ENCODE measurements around the gene LMAN2.

Gene LMAN2

GRCh38 chr5:177311392-177311722, 40.1 kb downstream of the LMAN2 start:
- H3K27me3 ChIP-seq (replicated peaks; ENCODE audit: control insufficient read depth, insufficient read depth, low read length), result no peaks in the 10 kb centered on the region
- TF ChIP-seq, protein P1, sequence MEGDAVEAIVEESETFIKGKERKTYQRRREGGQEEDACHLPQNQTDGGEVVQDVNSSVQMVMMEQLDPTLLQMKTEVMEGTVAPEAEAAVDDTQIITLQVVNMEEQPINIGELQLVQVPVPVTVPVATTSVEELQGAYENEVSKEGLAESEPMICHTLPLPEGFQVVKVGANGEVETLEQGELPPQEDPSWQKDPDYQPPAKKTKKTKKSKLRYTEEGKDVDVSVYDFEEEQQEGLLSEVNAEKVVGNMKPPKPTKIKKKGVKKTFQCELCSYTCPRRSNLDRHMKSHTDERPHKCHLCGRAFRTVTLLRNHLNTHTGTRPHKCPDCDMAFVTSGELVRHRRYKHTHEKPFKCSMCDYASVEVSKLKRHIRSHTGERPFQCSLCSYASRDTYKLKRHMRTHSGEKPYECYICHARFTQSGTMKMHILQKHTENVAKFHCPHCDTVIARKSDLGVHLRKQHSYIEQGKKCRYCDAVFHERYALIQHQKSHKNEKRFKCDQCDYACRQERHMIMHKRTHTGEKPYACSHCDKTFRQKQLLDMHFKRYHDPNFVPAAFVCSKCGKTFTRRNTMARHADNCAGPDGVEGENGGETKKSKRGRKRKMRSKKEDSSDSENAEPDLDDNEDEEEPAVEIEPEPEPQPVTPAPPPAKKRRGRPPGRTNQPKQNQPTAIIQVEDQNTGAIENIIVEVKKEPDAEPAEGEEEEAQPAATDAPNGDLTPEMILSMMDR (IDR thresholded peaks at IDR 0.05; ENCODE audit: insufficient read depth, low read length, poor library complexity, severe bottlenecking), result no peak
- no peak for DNase-seq (ENCODE audit: extremely low read depth, insufficient read length)
- H3K36me3 ChIP-seq (ENCODE audit: control insufficient read depth, insufficient read depth, low read length), result peaks cover 5% of the 10 kb centered on the region
- peak overlapping the region; percentile 75 for H3K4me3 ChIP-seq (replicated peaks; ENCODE audit: low read depth, low read length)

GRCh38 chr5:177310757-177311391, 40.6 kb downstream of the LMAN2 start:
- Histone ChIP-seq H3K4me3 (replicated peaks; ENCODE audit: low read depth, low read length) (peak overlapping the region; percentile 75), H3K27me3 (replicated peaks; ENCODE audit: control insufficient read depth, insufficient read depth, low read length) (no peaks in the 10 kb centered on the region), H3K36me3 (ENCODE audit: control insufficient read depth, insufficient read depth, low read length) (peaks cover 7% of the 10 kb centered on the region)
- TF ChIP-seq, protein P1 (IDR thresholded peaks at IDR 0.05; ENCODE audit: insufficient read depth, low read length, poor library complexity, severe bottlenecking), result no peak
- DNase-seq (ENCODE audit: extremely low read depth, insufficient read length), result peak; percentile 60

- Histone ChIP-seq H3K27me3 (replicated peaks; ENCODE audit: control insufficient read depth, insufficient read depth, low read length) (no peaks in the 10 kb centered on the region), H3K4me3 (replicated peaks; ENCODE audit: low read depth, low read length) (no peak overlapping the region; the same call in 1 of the 2 replicates), H3K36me3 (ENCODE audit: control insufficient read depth, insufficient read depth, low read length) (peaks cover 12% of the 10 kb centered on the region)
- TF ChIP-seq, protein P1 (IDR thresholded peaks at IDR 0.05; ENCODE audit: insufficient read depth, low read length, poor library complexity, severe bottlenecking), result no peak
- no peak for DNase-seq (ENCODE audit: extremely low read depth, insufficient read length)
These were observed 41.1 kb downstream of the LMAN2 start for GRCh38 chr5:177310332-177310731.

DNA sequence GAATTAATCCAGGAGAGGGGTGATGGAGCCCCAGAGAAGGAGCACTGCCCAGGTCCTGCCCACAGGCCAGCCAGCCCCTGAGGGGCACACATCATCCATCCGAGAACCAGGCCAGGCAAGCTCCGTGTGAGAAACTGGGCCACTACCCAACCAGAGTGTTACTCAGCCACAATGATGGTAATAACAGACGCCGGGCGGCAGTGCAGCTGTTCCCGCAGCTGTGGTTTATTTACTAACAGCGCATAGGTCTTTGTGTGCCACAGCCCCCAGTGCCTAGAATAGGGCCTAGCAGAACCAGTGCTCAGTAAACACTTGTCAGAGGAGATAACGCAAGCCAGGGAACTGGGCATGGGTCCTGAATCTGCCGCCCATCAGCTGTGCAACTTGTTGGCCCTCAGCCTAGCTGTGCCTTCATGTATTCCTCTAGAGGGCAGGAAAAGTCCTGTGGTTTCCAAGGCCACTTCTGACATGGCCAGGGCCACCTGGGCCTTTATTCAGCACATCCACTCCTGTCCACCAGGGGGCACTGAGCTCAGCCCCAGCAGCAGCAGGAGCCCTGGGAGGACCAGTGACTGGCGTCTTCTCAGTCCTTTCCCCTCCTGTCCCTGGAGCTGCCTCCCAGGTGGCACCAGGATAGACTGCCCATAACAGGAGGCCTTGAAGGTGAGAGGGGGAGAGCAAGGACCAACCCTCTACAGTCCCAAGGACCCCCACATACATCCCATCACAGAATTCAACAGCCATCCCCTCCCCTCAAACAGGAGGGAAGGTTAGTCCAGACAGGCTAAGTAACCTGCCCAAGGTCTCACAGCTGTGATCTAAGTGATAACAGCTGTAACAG, 41.9 kb downstream of the LMAN2 start:
- H3K27me3 ChIP-seq (replicated peaks; ENCODE audit: control insufficient read depth, insufficient read depth, low read length), result no peaks in the 10 kb centered on the region
- H3K36me3 ChIP-seq (ENCODE audit: control insufficient read depth, insufficient read depth, low read length), result peaks cover 12% of the 10 kb centered on the region
- TF ChIP-seq, protein P1 (IDR thresholded peaks at IDR 0.05; ENCODE audit: insufficient read depth, low read length, poor library complexity, severe bottlenecking), result peak; percentile 95
- H3K4me3 ChIP-seq (replicated peaks; ENCODE audit: low read depth, low read length), result no peak overlapping the region
- peak; percentile 72 for DNase-seq (ENCODE audit: extremely low read depth, insufficient read length)

GRCh38 chr5:177308740-177309139, 42.7 kb downstream of the LMAN2 start:
- H3K4me3 ChIP-seq (replicated peaks; ENCODE audit: low read depth, low read length), result no peak overlapping the region
- peaks cover 12% of the 10 kb centered on the region for H3K36me3 ChIP-seq (ENCODE audit: control insufficient read depth, insufficient read depth, low read length)
- no peak for DNase-seq (ENCODE audit: extremely low read depth, insufficient read length)
- H3K27me3 ChIP-seq (replicated peaks; ENCODE audit: control insufficient read depth, insufficient read depth, low read length), result no peaks in the 10 kb centered on the region
- TF ChIP-seq, protein P1 (IDR thresholded peaks at IDR 0.05; ENCODE audit: insufficient read depth, low read length, poor library complexity, severe bottlenecking), result no peak

Measured in GM06990 (cell line).